Keratinocyte (primary cell): Measurements from ENCODE around the gene SST. TPM values are rescaled to one million over a fixed set of nuclear protein-coding genes. Genes with fewer than 3 reads are reported as not detected.

Source experiments
- DNase-seq: peaks from one replicate; pipeline ENCODE4 v3.0.0-alpha.2; 2011; ENCODE audit warnings: low read depth, missing footprints, low spot score
- FAIRE-seq: peaks from 2 replicates; lab custom pipeline; 2011; peaks lifted over from hg19 to GRCh38; lab: Jason Lieb, UNC
- H2AFZ ChIP-seq: 2 replicates; pipeline ENCODE4 v1.6.0; 2012; ENCODE audit warnings: low read length, control low read depth, inconsistent platforms; ENCODE audit not compliant: control insufficient read depth
- H3K27ac ChIP-seq: 2 replicates; pipeline ENCODE4 v1.5.1; 2011; ENCODE audit warnings: low read length; ENCODE audit not compliant: control insufficient read depth, insufficient read depth
- H3K27me3 ChIP-seq: 3 replicates; pipeline ENCODE4 v1.6.0; 2011; ENCODE audit warnings: low read length; ENCODE audit not compliant: control insufficient read depth, insufficient read depth; ENCODE audit errors: extremely low read depth
- H3K36me3 ChIP-seq, 2 experiments: 2 replicates in 1 of 2; 3 replicates in 1 of 2; pipeline ENCODE4 v1.5.1; 2011; ENCODE audit warnings: low read length in 2 of 2, mild to moderate bottlenecking in 1 of 2; ENCODE audit not compliant: control insufficient read depth in 2 of 2, insufficient read depth in 2 of 2; ENCODE audit errors: extremely low read depth in 1 of 2
- H3K4me1 ChIP-seq: 3 replicates; pipeline ENCODE4 v1.5.1; 2011; ENCODE audit warnings: low read length; ENCODE audit not compliant: control insufficient read depth, insufficient read depth; ENCODE audit errors: extremely low read depth
- H3K4me2 ChIP-seq: 3 replicates; pipeline ENCODE4 v1.6.0; 2011; ENCODE audit warnings: low read depth, low read length; ENCODE audit not compliant: control insufficient read depth, insufficient read depth; ENCODE audit errors: extremely low read depth
- H3K4me3 ChIP-seq, 3 experiments: fragments of 200-600 bp in 1 of 3; sonication (generic) in 1 of 3; 2 replicates in 2 of 3; 3 replicates in 1 of 3; pipeline ENCODE4 v1.5.1; 2011 to 2016; ENCODE audit warnings: low read length in 3 of 3, mild to moderate bottlenecking in 3 of 3, control low read depth in 2 of 3, inconsistent platforms in 1 of 3, low read depth in 1 of 3, mixed read lengths in 1 of 3, mixed run types in 1 of 3, moderate library complexity in 1 of 3; ENCODE audit not compliant: control insufficient read depth in 2 of 3, insufficient read depth in 2 of 3; ENCODE audit errors: extremely low read depth in 1 of 3
- H3K79me2 ChIP-seq: 2 replicates; pipeline ENCODE4 v1.6.0; 2012; ENCODE audit warnings: low read length; ENCODE audit not compliant: control insufficient read depth, insufficient read depth
- H3K9ac ChIP-seq: 3 replicates; pipeline ENCODE4 v1.6.0; 2011; ENCODE audit warnings: low read length; ENCODE audit not compliant: control insufficient read depth, insufficient read depth; ENCODE audit errors: extremely low read depth
- H3K9me1 ChIP-seq: 3 replicates; pipeline ENCODE4 v1.6.0; 2011; ENCODE audit warnings: low read length; ENCODE audit not compliant: control insufficient read depth, insufficient read depth; ENCODE audit errors: extremely low read depth
- H3K9me3 ChIP-seq: 2 replicates; pipeline ENCODE4 v1.5.1; 2012; ENCODE audit warnings: low read depth, low read length; ENCODE audit not compliant: control insufficient read depth
- H4K20me1 ChIP-seq: 3 replicates; pipeline ENCODE4 v1.6.0; 2011; ENCODE audit warnings: low read length; ENCODE audit not compliant: control insufficient read depth, insufficient read depth; ENCODE audit errors: extremely low read depth
- EZH2 ChIP-seq: IDR thresholded peaks from one replicate; pipeline ENCODE4 v1.6.1; 2012; ENCODE audit warnings: inconsistent platforms, mild to moderate bottlenecking, low read length, moderate library complexity
- dilution Hi-C: fragments of 300-500 bp; cut with MboI; formaldehyde crosslinking; loops from one replicate; pipeline ENCODE4 v1.7.0; 2020; ENCODE audit warnings: low sequenced_read_pairs; ENCODE audit not compliant: extremely low pct_ligation_motif_present
- polyA plus RNA-seq, 5 experiments: library from polyadenylated mRNA; depleted of rRNA in 3 of 5; stranded (reverse) in 3 of 5; stranded (forward) in 1 of 5; unstranded in 1 of 5; fragments of >200 nt; gene quantifications; 1 replicate in 1 of 5; 2 replicates in 3 of 5; 3 replicates in 1 of 5; pipeline versions ENCODE4 v1.2.1 to v1.2.3, GENCODE V29; 2011 to 2012; ENCODE audit warnings: missing spikeins in 2 of 5, low read depth in 1 of 5, low replicate concordance in 1 of 5
- TF ChIP-seq, protein P1 (sequence below), 3 experiments: IDR thresholded peaks in 1 of 3; conservative IDR thresholded peaks in 1 of 3; optimal IDR thresholded peaks in 1 of 3; 2 replicates in 2 of 3; 3 replicates in 1 of 3; pipeline versions ENCODE3 to v1.5.1; 2011; ENCODE audit warnings: low read length in 3 of 3, mild to moderate bottlenecking in 3 of 3, moderate library complexity in 2 of 3, control low read depth in 1 of 3, inconsistent platforms in 1 of 3; ENCODE audit not compliant: insufficient read depth in 2 of 3; ENCODE audit errors: extremely low read depth in 1 of 3

The SST gene
- polyA plus RNA-seq, 1 donor (not counting 4 experiments of a cell fraction or from before 2014, with no cell fraction given), result not detected

GRCh38 chr3:187685948-187686347 is 15.8 kb upstream of the SST start:
- FAIRE-seq (no peak), DNase-seq (no peak)
- H3K27ac ChIP-seq, result no peak overlapping the region
- H3K79me2 ChIP-seq, result no peaks in the 10 kb centered on the region
- no peaks in the 10 kb centered on the region for H3K4me1 ChIP-seq
- peaks cover 10% of the 10 kb centered on the region for H3K27me3 ChIP-seq
- H3K4me3 ChIP-seq, result no peak overlapping the region
- peaks cover 3% of the 10 kb centered on the region for H3K9me3 ChIP-seq
- no peaks in the 10 kb centered on the region for H3K9me1 ChIP-seq
- no peak overlapping the region for H3K9ac ChIP-seq
- dilution Hi-C loops, result loop anchor here (25.0 kb wide), 1 partner anchor 374 kb away; no protein-coding TSS in a partner anchor
- no peak overlapping the region for H2AFZ ChIP-seq
- no peaks in the 10 kb centered on the region for H4K20me1 ChIP-seq
- TF ChIP-seq, protein P1, sequence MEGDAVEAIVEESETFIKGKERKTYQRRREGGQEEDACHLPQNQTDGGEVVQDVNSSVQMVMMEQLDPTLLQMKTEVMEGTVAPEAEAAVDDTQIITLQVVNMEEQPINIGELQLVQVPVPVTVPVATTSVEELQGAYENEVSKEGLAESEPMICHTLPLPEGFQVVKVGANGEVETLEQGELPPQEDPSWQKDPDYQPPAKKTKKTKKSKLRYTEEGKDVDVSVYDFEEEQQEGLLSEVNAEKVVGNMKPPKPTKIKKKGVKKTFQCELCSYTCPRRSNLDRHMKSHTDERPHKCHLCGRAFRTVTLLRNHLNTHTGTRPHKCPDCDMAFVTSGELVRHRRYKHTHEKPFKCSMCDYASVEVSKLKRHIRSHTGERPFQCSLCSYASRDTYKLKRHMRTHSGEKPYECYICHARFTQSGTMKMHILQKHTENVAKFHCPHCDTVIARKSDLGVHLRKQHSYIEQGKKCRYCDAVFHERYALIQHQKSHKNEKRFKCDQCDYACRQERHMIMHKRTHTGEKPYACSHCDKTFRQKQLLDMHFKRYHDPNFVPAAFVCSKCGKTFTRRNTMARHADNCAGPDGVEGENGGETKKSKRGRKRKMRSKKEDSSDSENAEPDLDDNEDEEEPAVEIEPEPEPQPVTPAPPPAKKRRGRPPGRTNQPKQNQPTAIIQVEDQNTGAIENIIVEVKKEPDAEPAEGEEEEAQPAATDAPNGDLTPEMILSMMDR (optimal IDR thresholded peaks at IDR 0.05 in 1 of 3, IDR thresholded peaks at IDR 0.05 in 1 of 3, conservative IDR thresholded peaks at IDR 0.05 in 1 of 3; ENCODE audit: extremely low read depth in 1 of 3, insufficient read depth in 2 of 3, low read length in 3 of 3), result no peak
- TF ChIP-seq EZH2, result no peak
- H3K36me3 ChIP-seq, result no peaks in the 10 kb centered on the region
- no peak overlapping the region for H3K4me2 ChIP-seq

DNA sequence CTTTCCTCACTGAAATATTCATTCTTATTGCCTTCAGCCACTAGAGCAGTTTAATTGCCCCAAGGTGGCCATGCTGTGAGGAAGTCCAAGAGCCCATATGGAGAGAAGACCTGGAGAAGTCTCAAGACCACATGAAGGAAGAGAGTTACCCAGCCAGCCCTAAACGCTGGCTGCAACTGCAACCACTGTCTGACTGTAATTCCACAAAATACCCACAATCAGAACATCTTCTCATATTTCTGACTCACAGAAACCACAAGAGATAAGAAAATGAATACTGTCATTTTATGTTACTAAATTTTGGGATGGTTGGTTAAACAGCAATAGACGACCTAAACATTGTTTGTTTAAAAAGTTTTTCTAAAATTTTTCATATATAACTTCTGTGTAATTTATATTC is 14.7 kb upstream of the SST start:
- Histone ChIP-seq H3K9me3 (peaks cover 3% of the 10 kb centered on the region), H4K20me1 (no peaks in the 10 kb centered on the region), H3K36me3 (no peaks in the 10 kb centered on the region), H3K27ac (no peak overlapping the region), H3K27me3 (peaks cover 9% of the 10 kb centered on the region), H3K4me3 (no peak overlapping the region), H3K4me1 (no peaks in the 10 kb centered on the region), H3K79me2 (no peaks in the 10 kb centered on the region), H3K9me1 (no peaks in the 10 kb centered on the region), H3K4me2 (no peak overlapping the region), H3K9ac (no peak overlapping the region), H2AFZ (no peak overlapping the region)
- FAIRE-seq, result no peak
- no peak for DNase-seq
- dilution Hi-C loops, result loop anchor here (25.0 kb wide), 1 partner anchor 373 kb away; no protein-coding TSS in a partner anchor
- TF ChIP-seq EZH2, result no peak
- TF ChIP-seq, protein P1 (optimal IDR thresholded peaks at IDR 0.05 in 1 of 3, IDR thresholded peaks at IDR 0.05 in 1 of 3, conservative IDR thresholded peaks at IDR 0.05 in 1 of 3; ENCODE audit: extremely low read depth in 1 of 3, insufficient read depth in 2 of 3, low read length in 3 of 3), result no peak
